ENCODE results near the gene TRIM50.
"Not testable (repeated sequence)": the region's sequence is repeated elsewhere in the genome, so short reads cannot be mapped to it uniquely, and the experiment has no call there.

GRCh38 chr7:73318656-73319204 lies 9.2 kb downstream of the TRIM50 start:
- TF ChIP-seq CTCF (IDR thresholded peaks at IDR 0.05); ZFX (IDR thresholded peaks at IDR 0.05; ENCODE audit: borderline replicate concordance): not testable (repeated sequence)
